K562 (cell line): ENCODE data around the gene MARCHF5. TPM values are rescaled to one million over a fixed set of nuclear protein-coding genes. Genes with fewer than 3 reads are reported as not detected.

ENCODE experiments used
- ATAC-seq: fragments of 200-7000 bp; cut with Tn5 transposase; 3 replicates; pipeline ENCODE4 v1.9.1; 2020; ENCODE audit warnings: moderate library complexity
- BruUV-seq: library from RNA; stranded (reverse); fragments of 400-500 nt; replicated peaks from 2 replicates; lab custom pipeline; 2021; lab: Mats Ljungman, UMichigan
- CTCF ChIA-PET: fragments of 300-600 bp; formaldehyde crosslinking; extraction: SDS; loops from one replicate; lab custom pipeline; 2021; ENCODE audit warnings: low intra/inter-chr PET ratio; lab: Yijun Ruan, JAX
- POLR2A ChIA-PET: fragments of 300-600, 350-650 bp; sonication (Branson Sonifier 250); formaldehyde crosslinking; extraction: SDS; loops from one replicate; lab custom pipeline; 2021; ENCODE audit warnings: antibody characterized with exemption, inconsistent platforms; lab: Yijun Ruan, JAX
- DNase-seq, 4 experiments: peaks; one replicate each; pipeline versions ENCODE4 v3.0.0 to v3.0.0-alpha.2; 2011 to 2018; ENCODE audit warnings: low spot score in 3 of 4, mixed read lengths in 3 of 4; ENCODE audit errors: extremely low read depth in 1 of 4
- FAIRE-seq: peaks from 2 replicates; lab custom pipeline; 2011; peaks lifted over from hg19 to GRCh38; lab: Jason Lieb, UNC
- H2AFZ ChIP-seq: 2 replicates; pipeline ENCODE4 v1.6.0; 2011; ENCODE audit warnings: low read depth, low read length, control low read depth, inconsistent platforms
- H3K27ac ChIP-seq: fragments of 200-600 bp; 3 replicates; pipeline ENCODE4 v1.8.0; 2011; ENCODE audit warnings: low read depth, mild to moderate bottlenecking, control low read depth, inconsistent platforms, low read length, moderate library complexity, mixed read lengths; ENCODE audit errors: extremely low read depth
- H3K27me3 ChIP-seq, 2 experiments: fragments of 300-600 bp in 1 of 2; 2 replicates in 1 of 2; 3 replicates in 1 of 2; pipeline versions ENCODE4 v1.6.0 to v1.8.0; 2011; ENCODE audit warnings: inconsistent platforms in 2 of 2, low read length in 2 of 2, mild to moderate bottlenecking in 1 of 2, mixed read lengths in 1 of 2, moderate library complexity in 1 of 2; ENCODE audit not compliant: control insufficient read depth in 2 of 2, insufficient read depth in 2 of 2
- H3K36me3 ChIP-seq: fragments of 300-600 bp; 3 replicates; pipeline ENCODE4 v1.8.0; 2011; ENCODE audit warnings: mild to moderate bottlenecking, low read length, inconsistent platforms; ENCODE audit not compliant: control insufficient read depth, insufficient read depth
- H3K4me1 ChIP-seq, 2 experiments: fragments of 200-600 bp in 1 of 2; replicated peaks in 1 of 2; 2 replicates in 1 of 2; 3 replicates in 1 of 2; pipeline versions ENCODE4 v1.5.1 to v1.8.0; 2011; ENCODE audit warnings: inconsistent platforms in 2 of 2, low read length in 2 of 2, mild to moderate bottlenecking in 1 of 2, mixed read lengths in 1 of 2, moderate library complexity in 1 of 2; ENCODE audit not compliant: control insufficient read depth in 2 of 2, insufficient read depth in 2 of 2
- H3K4me2 ChIP-seq: 2 replicates; pipeline ENCODE4 v1.6.1; 2011; ENCODE audit warnings: low read length, control low read depth, inconsistent platforms, mixed read lengths; ENCODE audit not compliant: insufficient read depth
- H3K4me3 ChIP-seq: fragments of 200-600 bp; sonication (generic), shearing (Covaris generic); 2 replicates; pipeline ENCODE4 v1.5.1; 2016; ENCODE audit warnings: control low read depth, inconsistent platforms
- H3K79me2 ChIP-seq: fragments of 200-600 bp; 3 replicates; pipeline ENCODE4 v1.8.0; 2011; ENCODE audit warnings: low read length, inconsistent platforms; ENCODE audit not compliant: control insufficient read depth, insufficient read depth
- H3K9ac ChIP-seq, 2 experiments: 2 replicates each; pipeline versions ENCODE4 v1.6.0 to v1.6.1; 2011; ENCODE audit warnings: low read depth in 2 of 2, low read length in 2 of 2, control low read depth in 1 of 2, inconsistent platforms in 1 of 2, mild to moderate bottlenecking in 1 of 2, mixed read lengths in 1 of 2; ENCODE audit not compliant: insufficient read depth in 1 of 2
- H3K9me1 ChIP-seq: one replicate; pipeline ENCODE4 v1.6.0; 2011; ENCODE audit warnings: inconsistent platforms, mild to moderate bottlenecking, low read length, moderate library complexity; ENCODE audit not compliant: control insufficient read depth, insufficient read depth
- H3K9me3 ChIP-seq: replicated peaks from 2 replicates; pipeline ENCODE4 v1.5.1; 2011; ENCODE audit warnings: low read depth, low read length, inconsistent platforms; ENCODE audit not compliant: control insufficient read depth, insufficient read depth
- H4K20me1 ChIP-seq: replicated peaks from 2 replicates; pipeline ENCODE4 v1.6.1; 2011; ENCODE audit warnings: low read length, inconsistent platforms, mixed read lengths; ENCODE audit not compliant: control insufficient read depth, insufficient read depth
- AFF4 ChIP-seq: sonication (generic); formaldehyde crosslinking; IDR thresholded peaks from 2 replicates; pipeline ENCODE4 v1.8.0; 2023; ENCODE audit warnings: mild to moderate bottlenecking, missing genetic modification reagents
- HDAC8 ChIP-seq: fragments of 450-650 bp; IDR thresholded peaks from 2 replicates; pipeline ENCODE4 v1.6.1; 2016; ENCODE audit warnings: mild to moderate bottlenecking, missing genetic modification characterization, moderate library complexity, missing compliant biosample characterization
- RBM34 ChIP-seq: fragments of 200-400 bp; formaldehyde crosslinking; IDR thresholded peaks from 2 replicates; pipeline ENCODE4 v1.6.1; 2018; ENCODE audit warnings: low read length, borderline replicate concordance; ENCODE audit not compliant: insufficient read depth
- ZNF121 ChIP-seq: sonication (generic); formaldehyde crosslinking; conservative IDR thresholded peaks from 2 replicates; pipeline ENCODE4 v1.8.0; 2022; ENCODE audit warnings: missing genetic modification reagents
- ZNF583 ChIP-seq: fragments of 250-450 bp; sonication (Bioruptor Pico); IDR thresholded peaks from 2 replicates; pipeline ENCODE4 v1.4.0; 2020
- WGBS: fragments of 100-300 bp; shearing (Covaris generic); methylation state at CpG from one replicate; pipeline ENCODE4 v1.1.6; 2016; ENCODE audit warnings: low coverage, mixed read lengths; ENCODE audit not compliant: insufficient coverage; ENCODE audit errors: missing lambda C conversion rate; 5-methylcytosine and 5-hydroxymethylcytosine counted together
- in situ Hi-C: fragments of 300-500 bp; cut with MboI; formaldehyde crosslinking; loops from 4 replicates; pipeline ENCODE4 v1.15.0; 2018; ENCODE audit warnings: inconsistent platforms, mixed read lengths
- intact Hi-C: fragments of 100-400 bp; cut with micrococcal nuclease; formaldehyde crosslinking; loops from 2 replicates; pipeline ENCODE4 v1.14.2; 2022
- polyA plus RNA-seq, 8 experiments: library from polyadenylated mRNA; depleted of rRNA in 4 of 8; stranded (reverse) in 5 of 8; unstranded in 3 of 8; fragments of >200 nt; fragmentation: Nextera tagmentation in 2 of 8; fragmentation: Illumina TruSeq in 1 of 8; extraction: Ambion mirVana in 2 of 8; extraction: Trizol in 1 of 8; gene quantifications; 2 replicates each; pipeline versions ENCODE4 v1.2.1 to v1.2.3, GENCODE V29; 2011 to 2014; ENCODE audit warnings: inconsistent platforms in 1 of 8, missing spikeins in 1 of 8
- total RNA-seq, 7 experiments: library from RNA; depleted of rRNA in 6 of 7; stranded (reverse); fragments of >200 nt in 6 of 7; fragmentation: Illumina TruSeq in 2 of 7; extraction: Trizol in 2 of 7; gene quantifications; 2 replicates each; pipeline versions ENCODE4 v1.2.1 to v1.2.3, GENCODE V29; 2011 to 2021; ENCODE audit warnings: low replicate concordance in 1 of 7

Gene MARCHF5
- total and polyA plus RNA-seq, 9 of the 15 experiments (the other 6 are each of a cell fraction or from before 2014, with no cell fraction given): 3.4 to 27.2 (median 11.5) TPM

GRCh38 chr10:92241501-92241900, 49.5 kb upstream of the MARCHF5 start:
- no peaks in the 10 kb centered on the region for H3K27me3 ChIP-seq
- DNase-seq (no peak), ATAC-seq (no peak), FAIRE-seq (no peak)
- no peak overlapping the region for H3K9ac ChIP-seq
- no peaks in the 10 kb centered on the region for H3K9me3 ChIP-seq
- peak overlapping the region; percentile 81; the same call in 1 of the 2 replicates for H2AFZ ChIP-seq
- H3K79me2 ChIP-seq: no peaks in the 10 kb centered on the region
- 50% methylated on average over 1 of the region's 1 CpG for whole genome bisulfite sequencing
- H3K4me2 ChIP-seq: peak overlapping the region; percentile 71; the same call in 1 of the 2 replicates
- no peaks in the 10 kb centered on the region for H4K20me1 ChIP-seq
- no peaks in the 10 kb centered on the region; the same call in 2 of the 3 replicates for H3K36me3 ChIP-seq
- TF ChIP-seq ZNF583 (CRISPR knock-in tag) (no peak), RBM34 (no peak), ZNF121 (CRISPR knock-in tag) (no peak), AFF4 (CRISPR knock-in tag) (no peak), HDAC8 (tag) (no peak)
- H3K9me1 ChIP-seq: no peaks in the 10 kb centered on the region
- BruUV-seq: no TSS peak
- in situ Hi-C loops: no loop called here
- peak overlapping the region; percentile 43; the same call in 1 of the 2 replicates for H3K4me3 ChIP-seq
- no peak overlapping the region for H3K27ac ChIP-seq
- intact Hi-C loops: no loop called here
- CTCF ChIA-PET: no interaction called here
- H3K4me1 ChIP-seq: peaks cover 8 to 13% of the 10 kb centered on the region in 2 experiments
- POLR2A ChIA-PET: no interaction called here
